Upper lobe of left lung (tissue), 6 donors: ENCODE data around the gene DENND1A. TPM values are rescaled to one million over a fixed set of nuclear protein-coding genes. Genes with fewer than 3 reads are reported as not detected.

Source experiments
- ATAC-seq, 2 donors: fragments of 200-7000 bp; cut with Tn5 transposase; one replicate each; pipeline ENCODE4 v1.9.1; 2022; ENCODE audit warnings: mild to moderate bottlenecking in 2 of 2, moderate library complexity in 2 of 2; ENCODE audit not compliant: low FRiP score in 2 of 2
- DNase-seq, 2 donors: peaks; one replicate each; pipeline ENCODE4 v3.0.0-alpha.2; 2019 to 2020
- H3K27ac ChIP-seq, 4 donors: fragments of 200-600 bp; sonication (generic); one replicate each; pipeline ENCODE4 v1.5.1; 2016 to 2019
- H3K27me3 ChIP-seq, 4 donors: fragments of 200-600 bp; sonication (generic); one replicate each; pipeline ENCODE4 v1.5.1; 2017 to 2019
- H3K36me3 ChIP-seq, 4 donors: fragments of 200-600 bp; sonication (generic); one replicate each; pipeline ENCODE4 v1.5.1; 2016 to 2019
- H3K4me1 ChIP-seq, 4 donors: fragments of 200-600 bp; sonication (generic); one replicate each; pipeline ENCODE4 v1.5.1; 2018 to 2019
- H3K4me3 ChIP-seq, 4 donors: fragments of 200-600 bp; sonication (generic); one replicate each; pipeline ENCODE4 v1.5.1; 2017 to 2019; ENCODE audit warnings: mild to moderate bottlenecking in 2 of 4, moderate library complexity in 1 of 4
- H3K9me3 ChIP-seq, 4 donors: fragments of 200-600 bp; sonication (generic); one replicate each; pipeline ENCODE4 v1.5.1; 2018 to 2019
- CTCF ChIP-seq, 6 experiments: fragments of 450-650 bp in 4 of 6; fragments of 200-600 bp in 2 of 6; sonication (generic) in 2 of 6; IDR thresholded peaks; one replicate each; pipeline ENCODE4 v1.5.1; 2016 to 2019; ENCODE audit warnings: antibody characterized with exemption in 6 of 6
- EP300 ChIP-seq, 4 donors: sonication (generic); formaldehyde crosslinking; IDR thresholded peaks; one replicate each; pipeline ENCODE4 v1.5.1; 2017; ENCODE audit warnings: antibody characterized with exemption in 4 of 4, control low read depth in 2 of 4
- POLR2A ChIP-seq, 4 donors: fragments of 450-650 bp; IDR thresholded peaks; one replicate each; pipeline ENCODE4 v1.5.1; 2016 to 2017; ENCODE audit warnings: antibody characterized with exemption in 4 of 4, mild to moderate bottlenecking in 2 of 4
- POLR2AphosphoS5 ChIP-seq, 2 donors: sonication (generic); formaldehyde crosslinking; IDR thresholded peaks; one replicate each; pipeline ENCODE4 v1.5.1; 2017; ENCODE audit warnings: antibody characterized with exemption in 2 of 2
- WGBS, 2 donors: methylation state at CpG; one replicate each; pipeline ENCODE4 v1.1.5; 2017 to 2018; 5-methylcytosine and 5-hydroxymethylcytosine counted together
- total RNA-seq, 6 donors: library from RNA; depleted of rRNA in 4 of 6; stranded (reverse); fragments of >200 nt in 4 of 6; gene quantifications; one replicate each; pipeline versions ENCODE4 v1.1.0 to v1.2.1, GENCODE V29; 2016 to 2021
- donor health status: DM: no; HTN: no; CAD: no; lungs with moderate emphysema.
- donor health status: DM: no; HTN: yes; CAD: no; lungs with severe emphysema.

Gene DENND1A
- total RNA-seq, 6 donors from 2014 or later: 9.8 to 46.1 (median 16.0) TPM

GRCh38 chr9:123425261-123425821 lies 504.6 kb downstream of the DENND1A start:
- Histone ChIP-seq H3K4me1 (no peaks in the 10 kb centered on the region), H3K4me3 (no peak overlapping the region), H3K27me3 (no peaks in the 10 kb centered on the region), H3K27ac (no peak overlapping the region), H3K9me3 (no peaks in the 10 kb centered on the region), H3K36me3 (peaks cover 0 to 1% (median under 1%) of the 10 kb centered on the region in 4 donors)
- 84 to 87% methylated on average over 19 to 20 of the region's 20 CpGs for WGBS, 2 donors
- no peak for TF ChIP-seq POLR2AphosphoS5 (IDR thresholded peaks at IDR 0.05)
- no peak for TF ChIP-seq CTCF (IDR thresholded peaks at IDR 0.05)
- no peak for TF ChIP-seq POLR2A (IDR thresholded peaks at IDR 0.05)
- TF ChIP-seq EP300 (IDR thresholded peaks at IDR 0.05): no peak
- DNase-seq: no peak
- no peak for ATAC-seq

- Histone ChIP-seq H3K4me3 (no peak overlapping the region), H3K9me3 (no peaks in the 10 kb centered on the region)
These were observed 505.2 kb downstream of the DENND1A start for GRCh38 chr9:123424552-123425225.

GRCh38 chr9:123424131-123424530 lies 505.8 kb downstream of the DENND1A start:
- 97 to 100% methylated on average over 4 to 5 of the region's 5 CpGs for WGBS, 2 donors
- Histone ChIP-seq H3K4me1 (no peaks in the 10 kb centered on the region), H3K4me3 (no peak overlapping the region), H3K27ac (no peak overlapping the region), H3K36me3 (peaks cover 0 to 11% (median 4%) of the 10 kb centered on the region in 4 donors), H3K27me3 (no peaks in the 10 kb centered on the region), H3K9me3 (no peaks in the 10 kb centered on the region)
- TF ChIP-seq POLR2A (IDR thresholded peaks at IDR 0.05): no peak
- no peak for TF ChIP-seq CTCF (IDR thresholded peaks at IDR 0.05)
- TF ChIP-seq EP300 (IDR thresholded peaks at IDR 0.05): no peak
- TF ChIP-seq POLR2AphosphoS5 (IDR thresholded peaks at IDR 0.05): no peak
- no peak for ATAC-seq
- no peak for DNase-seq

More at GRCh38 chr9:123424552-123425225, 505.2 kb downstream of the DENND1A start:
- peaks cover 0 to 8% (median 4%) of the 10 kb centered on the region in 4 donors for H3K36me3 ChIP-seq
- no peak for TF ChIP-seq POLR2A (IDR thresholded peaks at IDR 0.05)
- TF ChIP-seq CTCF (IDR thresholded peaks at IDR 0.05): no peak
- TF ChIP-seq POLR2AphosphoS5 (IDR thresholded peaks at IDR 0.05): no peak
- TF ChIP-seq EP300 (IDR thresholded peaks at IDR 0.05): no peak
- H3K4me1 ChIP-seq: no peaks in the 10 kb centered on the region
- ATAC-seq (no peak), DNase-seq (no peak)
- WGBS, 2 donors: 92 to 95% methylated on average over 6 of the region's 6 CpGs
- H3K27ac ChIP-seq: no peak overlapping the region
- H3K27me3 ChIP-seq: no peaks in the 10 kb centered on the region

- WGBS, 2 donors: 88% methylated on average over 6 to 8 of the region's 8 CpGs
- DNase-seq (no peak), ATAC-seq (no peak)
- Histone ChIP-seq H3K27ac (no peak overlapping the region), H3K9me3 (no peaks in the 10 kb centered on the region), H3K4me1 (no peaks in the 10 kb centered on the region), H3K4me3 (no peak overlapping the region), H3K36me3 (peaks cover 0 to 12% (median 4%) of the 10 kb centered on the region in 4 donors), H3K27me3 (no peaks in the 10 kb centered on the region)
- no peak for TF ChIP-seq CTCF (IDR thresholded peaks at IDR 0.05)
- no peak for TF ChIP-seq POLR2AphosphoS5 (IDR thresholded peaks at IDR 0.05)
- TF ChIP-seq EP300 (IDR thresholded peaks at IDR 0.05): no peak
- no peak for TF ChIP-seq POLR2A (IDR thresholded peaks at IDR 0.05)
These were observed 506.6 kb downstream of the DENND1A start for GRCh38 chr9:123423311-123423640.
